LoVo (cell line): ENCODE measurements around the gene ACSBG1.

Experiments used
- DNase-seq: peaks from one replicate; pipeline ENCODE4 v3.0.0-alpha.2; 2016; ENCODE audit warnings: low spot score

Gene ACSBG1

DNA sequence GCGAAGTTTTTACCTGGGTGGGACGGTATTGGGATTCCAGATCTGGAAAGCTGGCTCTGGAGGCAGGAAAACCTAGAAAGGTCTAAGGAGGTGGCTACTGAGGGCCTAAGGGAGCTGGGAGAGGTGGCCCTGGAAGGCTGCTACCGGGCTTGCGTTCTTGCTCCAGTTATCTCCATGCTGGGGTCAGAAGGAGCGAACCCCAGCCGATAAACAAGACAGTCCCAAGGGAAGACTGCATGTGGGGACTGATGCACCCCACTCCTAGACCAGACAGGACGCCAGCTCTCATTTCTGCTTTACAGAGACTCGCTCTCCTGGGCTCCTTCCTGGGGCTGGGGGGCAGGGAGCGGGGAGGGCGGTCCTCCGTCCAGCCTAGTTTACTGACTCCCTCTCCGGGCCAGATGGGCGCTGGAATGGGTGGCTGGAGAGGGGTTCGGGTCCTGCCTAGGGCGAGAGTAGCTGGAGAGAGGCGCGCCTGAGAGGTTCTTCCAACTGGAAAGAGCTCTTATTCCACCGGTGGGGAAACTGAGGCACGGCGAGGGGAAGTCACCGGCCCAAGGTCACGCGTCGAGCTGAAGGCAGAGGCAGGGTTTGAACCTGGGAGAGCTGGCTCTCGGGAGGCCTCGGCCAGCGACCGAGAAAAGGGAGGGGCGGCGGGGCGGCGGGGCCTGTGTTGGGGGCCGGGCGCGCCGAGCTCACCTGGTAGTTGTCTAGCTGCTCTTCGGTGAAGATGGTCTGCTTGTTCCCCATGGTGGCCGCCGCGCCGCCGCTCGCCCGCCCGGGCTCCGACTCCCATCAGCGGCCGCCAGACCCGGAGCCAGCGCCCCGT lies 103.7 kb downstream of the ACSBG1 start:
- no peak for DNase-seq

GRCh38 chr15:78129751-78130287 lies 104.5 kb downstream of the ACSBG1 start:
- DNase-seq = no peak

DNA sequence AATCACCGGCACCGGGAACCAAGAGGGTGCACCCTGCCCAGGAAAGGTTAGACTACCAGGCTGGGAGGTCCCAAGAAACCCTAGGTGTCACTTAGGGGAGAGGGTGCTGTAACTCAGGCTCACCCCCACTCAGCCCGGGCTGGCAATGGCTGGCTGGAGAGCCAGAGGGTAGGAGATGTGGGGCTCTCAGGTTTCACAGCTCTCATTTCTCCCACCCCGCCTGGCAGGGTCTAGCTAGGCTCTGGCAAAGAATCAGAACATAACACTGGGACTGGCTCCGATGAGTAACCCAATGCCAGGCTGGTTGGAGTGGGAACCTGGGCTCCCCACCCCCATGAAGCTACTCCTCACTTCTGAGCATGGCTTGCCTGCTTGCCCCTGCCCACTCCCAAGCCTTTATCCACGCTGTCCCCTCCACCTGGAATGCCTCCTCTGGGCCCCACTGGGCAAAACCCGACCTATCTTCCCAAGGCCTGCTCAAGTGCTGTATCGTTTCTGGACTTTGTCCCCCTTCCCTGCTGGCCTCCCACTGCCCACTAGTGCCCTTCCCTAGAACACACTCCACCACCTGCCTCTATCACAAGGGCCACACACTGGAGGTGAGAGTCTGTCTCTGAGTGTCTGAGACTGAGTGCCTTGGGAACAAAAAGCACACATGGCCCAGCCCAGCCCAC lies 105.2 kb downstream of the ACSBG1 start:
- DNase-seq = no peak

- no peak for DNase-seq
These were observed 106.5 kb downstream of the ACSBG1 start for GRCh38 chr15:78127882-78128281.

DNA sequence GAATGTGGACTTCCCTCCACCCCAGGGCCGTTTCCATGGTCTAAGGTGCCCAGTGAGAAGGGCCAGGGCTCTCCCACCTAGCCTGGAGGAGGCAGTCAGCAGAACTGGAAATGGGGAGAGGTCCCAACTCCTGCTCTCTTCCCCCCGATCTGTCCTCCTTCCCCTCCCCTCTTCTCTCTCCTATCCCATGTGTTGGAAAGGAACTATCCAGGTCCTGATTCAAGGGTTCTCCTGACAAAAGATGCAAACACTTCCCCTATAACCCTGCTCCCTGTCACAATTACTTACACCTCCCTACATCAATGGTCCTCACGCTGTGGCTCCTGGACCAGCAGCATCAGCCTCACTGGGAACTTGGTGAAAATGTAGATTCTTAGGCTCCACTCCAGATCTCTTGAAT lies 109.1 kb downstream of the ACSBG1 start:
- DNase-seq = no peak

DNA sequence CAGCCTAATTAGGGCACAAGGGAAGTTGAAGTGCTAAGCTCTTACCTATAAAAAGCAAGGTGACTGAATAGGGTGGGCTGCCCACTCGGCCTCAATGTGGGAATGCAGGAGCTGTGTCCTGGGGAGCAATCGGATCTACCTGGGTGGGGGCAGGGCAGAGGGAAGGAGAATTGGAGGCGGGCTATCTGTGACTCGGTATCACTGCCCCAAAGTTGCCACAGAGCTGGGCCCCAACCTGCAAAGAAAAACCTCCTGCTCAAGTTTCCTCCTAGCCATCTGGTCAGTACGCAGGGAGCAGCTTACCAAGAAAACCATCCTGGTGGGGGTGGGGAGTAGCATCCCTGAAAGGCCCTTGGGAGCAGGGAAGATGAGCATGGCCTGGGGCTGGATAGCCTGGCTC lies 113.8 kb downstream of the ACSBG1 start:
- no peak for DNase-seq
